Activated CD8-positive, alpha-beta memory T cell treated with anti-CD3 and anti-CD28 coated beads, Interleukin-2, amount 50 U/mL, for 1 hour (primary cell): ENCODE results near the gene CCDC150.
"Not testable (repeated sequence)": the region's sequence is repeated elsewhere in the genome, so short reads cannot be mapped to it uniquely, and the experiment has no call there.

Source experiments
- DNase-seq: peaks from one replicate; pipeline ENCODE4 v3.0.0-alpha.2; 2020; ENCODE audit errors: extremely low read depth

The CCDC150 gene

GRCh38 chr2:196711625-196712024, 72.1 kb downstream of the CCDC150 start:
- no peak for DNase-seq

- no peak for DNase-seq
Measured at GRCh38 chr2:196712867-196713266, 73.4 kb downstream of the CCDC150 start.

- DNase-seq = no peak
Measured at GRCh38 chr2:196718419-196719109, 79.0 kb downstream of the CCDC150 start.

GRCh38 chr2:196719110-196719872, 79.8 kb downstream of the CCDC150 start:
- DNase-seq = no peak

- no peak for DNase-seq
Measured at GRCh38 chr2:196723571-196723970, 84.1 kb downstream of the CCDC150 start.

GRCh38 chr2:196725218-196725617, 85.7 kb downstream of the CCDC150 start:
- no peak for DNase-seq

GRCh38 chr2:196725882-196726281, 86.4 kb downstream of the CCDC150 start:
- DNase-seq = no peak

- DNase-seq = no peak
Measured at GRCh38 chr2:196729418-196729817, 89.9 kb downstream of the CCDC150 start.

- DNase-seq = not testable (repeated sequence)
Measured at GRCh38 chr2:196736646-196737045, 97.1 kb downstream of the CCDC150 start.

GRCh38 chr2:196737046-196737445, 97.5 kb downstream of the CCDC150 start:
- no peak for DNase-seq

GRCh38 chr2:196739031-196739430, 99.5 kb downstream of the CCDC150 start:
- no peak for DNase-seq

GRCh38 chr2:196742216-196742615, 102.7 kb downstream of the CCDC150 start:
- no peak for DNase-seq

GRCh38 chr2:196742685-196743084, 103.2 kb downstream of the CCDC150 start:
- DNase-seq = no peak

- DNase-seq = no peak
Measured at GRCh38 chr2:196743165-196743564, 103.7 kb downstream of the CCDC150 start.

GRCh38 chr2:196745711-196746110, 106.2 kb downstream of the CCDC150 start:
- DNase-seq = no peak

GRCh38 chr2:196747400-196747799, 107.9 kb downstream of the CCDC150 start:
- no peak for DNase-seq

GRCh38 chr2:196748123-196748522, 108.6 kb downstream of the CCDC150 start:
- no peak for DNase-seq

- DNase-seq = no peak
Measured at GRCh38 chr2:196750291-196750923, 110.9 kb downstream of the CCDC150 start.

- peak; percentile 7 for DNase-seq
Measured at GRCh38 chr2:196750977-196751631, 111.6 kb downstream of the CCDC150 start.

GRCh38 chr2:196758474-196759377, 119.2 kb downstream of the CCDC150 start:
- DNase-seq = no peak

- no peak for DNase-seq
Measured at GRCh38 chr2:196759378-196759706, 119.8 kb downstream of the CCDC150 start.
